ENCODE data around the gene IRF2. TPM values are rescaled to one million over a fixed set of nuclear protein-coding genes. Genes with fewer than 3 reads are reported as not detected.

Gene IRF2
- total RNA-seq, 4 donors from 2014 or later, result 32.3 to 50.1 (median 36.4) TPM

DNA sequence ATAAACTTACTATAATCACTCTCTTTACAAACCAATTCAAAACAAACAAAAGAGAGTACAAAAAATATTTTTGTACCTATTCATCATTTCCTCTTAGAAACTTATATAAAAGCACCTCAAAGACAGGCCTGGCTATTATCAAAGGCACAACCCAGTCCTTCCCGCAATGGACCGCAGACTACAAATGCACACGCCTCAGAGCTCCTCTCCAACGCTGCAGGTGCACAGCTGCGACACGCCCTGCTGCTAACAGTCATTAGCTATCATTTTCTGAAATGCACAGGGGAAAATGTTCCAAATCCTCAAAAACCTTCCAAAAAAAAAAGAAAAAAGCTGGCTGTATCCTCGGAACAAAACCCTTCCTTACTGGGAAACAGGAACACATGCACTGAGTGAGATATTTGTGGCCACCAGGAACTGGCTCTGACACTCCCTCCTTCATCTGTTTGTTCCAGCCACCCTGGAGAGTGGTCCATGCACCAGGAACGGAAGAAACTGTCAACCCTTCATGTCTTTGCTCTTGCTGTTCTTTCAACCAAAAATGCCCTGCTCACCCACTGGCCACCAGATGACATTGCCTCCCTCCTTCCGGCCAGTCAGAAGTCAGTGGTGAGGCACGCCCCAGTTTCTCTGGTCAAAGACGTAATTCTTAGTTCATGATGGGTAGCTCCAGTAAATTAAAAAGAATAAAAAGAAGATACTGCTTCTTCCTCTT lies 16.7 kb downstream of the IRF2 start:
- DNase-seq (ENCODE audit: extremely low spot score), result no peak
- Histone ChIP-seq H3K27me3 (no peaks in the 10 kb centered on the region), H3K36me3 (peaks cover 0 to 12% (median 2%) of the 10 kb centered on the region in 4 donors), H3K4me1 (peaks cover 51 to 68% (median 63%) of the 10 kb centered on the region in 4 donors), H3K27ac (replicated peaks in 1 of 4) (peak overlapping the region in 2 of 4 donors; percentile 17 to 21), H3K4me3 (no peak overlapping the region), H3K9me3 (no peaks in the 10 kb centered on the region)
- TF ChIP-seq EP300 (IDR thresholded peaks at IDR 0.05), result no peak
- no peak for TF ChIP-seq POLR2A (IDR thresholded peaks at IDR 0.05; ENCODE audit: low read depth)
- peak in 1 of 2 donors; percentile 10 for TF ChIP-seq POLR2AphosphoS5 (IDR thresholded peaks at IDR 0.05)
- TF ChIP-seq CTCF (IDR thresholded peaks at IDR 0.05), result no peak
- WGBS, result 81% methylated on average over 11 of the region's 11 CpGs
- intact Hi-C loops (cut with DNase I), result no loop called here

- H3K4me1 ChIP-seq, result peaks cover 61 to 74% (median 67%) of the 10 kb centered on the region in 4 donors
- intact Hi-C loops (cut with DNase I), result no loop called here
These were observed 18.0 kb downstream of the IRF2 start for GRCh38 chr4:184456337-184456736.

GRCh38 chr4:184455299-184455698 lies 19.1 kb downstream of the IRF2 start:
- Histone ChIP-seq H3K9me3 (no peaks in the 10 kb centered on the region), H3K27me3 (no peaks in the 10 kb centered on the region), H3K4me3 (no peak overlapping the region), H3K36me3 (peaks cover 0 to 19% (median 8%) of the 10 kb centered on the region in 4 donors), H3K27ac (replicated peaks in 1 of 4) (no peak overlapping the region), H3K4me1 (peaks cover 63 to 74% (median 68%) of the 10 kb centered on the region in 4 donors)
- intact Hi-C loops (cut with DNase I), result no loop called here
- TF ChIP-seq EP300 (IDR thresholded peaks at IDR 0.05), result no peak
- TF ChIP-seq CTCF (IDR thresholded peaks at IDR 0.05), result no peak
- TF ChIP-seq POLR2AphosphoS5 (IDR thresholded peaks at IDR 0.05), result no peak
- TF ChIP-seq POLR2A (IDR thresholded peaks at IDR 0.05; ENCODE audit: low read depth), result no peak
- WGBS, result 90% methylated on average over 7 of the region's 7 CpGs
- DNase-seq (ENCODE audit: extremely low spot score), result no peak

More at GRCh38 chr4:184456337-184456736, 18.0 kb downstream of the IRF2 start:
- H3K27ac ChIP-seq (replicated peaks in 1 of 4), result no peak overlapping the region
- peaks cover 0 to 19% (median 8%) of the 10 kb centered on the region in 4 donors for H3K36me3 ChIP-seq
- H3K27me3 ChIP-seq, result no peaks in the 10 kb centered on the region
- 96% methylated on average over 26 of the region's 26 CpGs for WGBS
- no peak for DNase-seq (ENCODE audit: extremely low spot score)
- TF ChIP-seq CTCF (IDR thresholded peaks at IDR 0.05) (no peak), EP300 (IDR thresholded peaks at IDR 0.05) (no peak), POLR2AphosphoS5 (IDR thresholded peaks at IDR 0.05) (no peak), POLR2A (IDR thresholded peaks at IDR 0.05; ENCODE audit: low read depth) (no peak)
- H3K9me3 ChIP-seq, result no peaks in the 10 kb centered on the region
- no peak overlapping the region for H3K4me3 ChIP-seq

DNA sequence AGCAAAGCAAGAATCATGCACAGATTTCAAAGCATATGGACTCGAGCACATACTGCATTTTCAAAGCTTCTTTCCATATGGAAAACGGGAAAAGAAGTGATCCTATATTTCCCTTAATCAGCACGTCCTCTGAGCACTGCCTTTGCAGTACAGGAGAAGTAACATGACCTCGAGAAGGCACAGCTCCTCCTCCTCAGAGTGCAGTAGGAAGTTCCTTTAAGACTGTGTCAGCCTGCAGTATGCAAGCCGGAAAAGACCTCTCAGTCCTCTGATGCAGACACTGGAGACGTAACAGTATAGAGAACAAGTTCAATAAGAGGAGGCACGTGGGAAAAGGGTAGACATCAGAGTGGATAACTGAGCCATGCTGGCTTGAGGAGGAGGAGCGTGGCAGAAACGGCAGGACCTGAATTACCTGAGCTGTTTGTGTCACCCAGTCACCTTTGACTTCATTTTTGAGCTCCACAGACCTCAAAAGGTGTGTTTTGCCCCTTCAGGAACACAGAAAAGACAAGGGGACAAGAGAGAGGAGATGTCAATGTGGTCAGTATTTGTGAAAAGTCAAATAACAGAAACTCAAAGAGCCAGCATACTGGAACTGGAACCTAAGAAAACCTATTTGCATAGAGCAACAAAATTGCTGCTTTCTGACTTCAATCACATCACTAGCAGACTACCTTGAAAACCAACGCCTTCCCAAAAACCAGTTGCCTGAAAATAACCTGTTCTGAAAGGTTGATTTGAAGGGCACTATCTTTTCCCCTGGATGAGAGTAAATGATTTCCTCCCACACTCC lies 20.8 kb downstream of the IRF2 start:
- TF ChIP-seq EP300 (IDR thresholded peaks at IDR 0.05) (no peak), POLR2AphosphoS5 (IDR thresholded peaks at IDR 0.05) (peak in 1 of 2 donors; percentile 41), CTCF (IDR thresholded peaks at IDR 0.05) (no peak)
- Histone ChIP-seq H3K27me3 (no peaks in the 10 kb centered on the region), H3K36me3 (peaks cover 0 to 19% (median 8%) of the 10 kb centered on the region in 4 donors), H3K4me3 (no peak overlapping the region), H3K27ac (replicated peaks in 1 of 4) (peak overlapping the region; percentile 47 to 65 (median 56)), H3K4me1 (peaks cover 71 to 81% (median 78%) of the 10 kb centered on the region in 4 donors), H3K9me3 (no peaks in the 10 kb centered on the region)
- 20% methylated on average over 10 of the region's 10 CpGs for WGBS
- no peak for DNase-seq (ENCODE audit: extremely low spot score)
- intact Hi-C loops (cut with DNase I), result no loop called here
